ENCODE results near the gene SLX9.

Gene SLX9

GRCh38 chr21:44989537-44989886, 49.7 kb downstream of the SLX9 start:
- Mint-ChIP-seq H3K36me3 (ENCODE audit: low read depth) (no peaks in the 10 kb centered on the region), H3K4me3 (no peak overlapping the region), H3K27me3 (ENCODE audit: low read depth, poor library complexity) (peaks cover 4% of the 10 kb centered on the region), H3K4me1 (peaks cover 34% of the 10 kb centered on the region), H3K27ac (no peak overlapping the region), H3K9me3 (no peaks in the 10 kb centered on the region)
- no peak for DNase-seq
- no peak for TF ChIP-seq CTCF (IDR thresholded peaks at IDR 0.05)

GRCh38 chr21:44989943-44990780, 50.3 kb downstream of the SLX9 start:
- Mint-ChIP-seq H3K4me3 (no peak overlapping the region), H3K27me3 (ENCODE audit: low read depth, poor library complexity) (peaks cover 4% of the 10 kb centered on the region), H3K36me3 (ENCODE audit: low read depth) (no peaks in the 10 kb centered on the region), H3K27ac (no peak overlapping the region), H3K9me3 (no peaks in the 10 kb centered on the region), H3K4me1 (peaks cover 29% of the 10 kb centered on the region)
- DNase-seq, result no peak
- TF ChIP-seq CTCF (IDR thresholded peaks at IDR 0.05), result no peak

- Mint-ChIP-seq H3K36me3 (ENCODE audit: low read depth) (no peaks in the 10 kb centered on the region), H3K27me3 (ENCODE audit: low read depth, poor library complexity) (peaks cover 4% of the 10 kb centered on the region), H3K4me1 (peaks cover 29% of the 10 kb centered on the region), H3K9me3 (no peaks in the 10 kb centered on the region), H3K27ac (no peak overlapping the region), H3K4me3 (no peak overlapping the region)
- no peak for TF ChIP-seq CTCF (IDR thresholded peaks at IDR 0.05)
- DNase-seq, result no peak
Observed at GRCh38 chr21:44990921-44991320, 51.1 kb downstream of the SLX9 start.

- no peak overlapping the region for H3K4me3 Mint-ChIP-seq
- no peaks in the 10 kb centered on the region for H3K36me3 Mint-ChIP-seq (ENCODE audit: low read depth)
- H3K4me1 Mint-ChIP-seq, result peaks cover 29% of the 10 kb centered on the region
- no peak for DNase-seq
- H3K27me3 Mint-ChIP-seq (ENCODE audit: low read depth, poor library complexity), result peaks cover 4% of the 10 kb centered on the region
- no peak overlapping the region for H3K27ac Mint-ChIP-seq
- no peak for TF ChIP-seq CTCF (IDR thresholded peaks at IDR 0.05)
- H3K9me3 Mint-ChIP-seq, result no peaks in the 10 kb centered on the region
Observed at GRCh38 chr21:44991538-44992483, 52.0 kb downstream of the SLX9 start.

- DNase-seq, result no peak
- Mint-ChIP-seq H3K27me3 (ENCODE audit: low read depth, poor library complexity) (peaks cover 4% of the 10 kb centered on the region), H3K4me1 (peaks cover 29% of the 10 kb centered on the region), H3K4me3 (no peak overlapping the region), H3K27ac (no peak overlapping the region), H3K36me3 (ENCODE audit: low read depth) (no peaks in the 10 kb centered on the region), H3K9me3 (no peaks in the 10 kb centered on the region)
- TF ChIP-seq CTCF (IDR thresholded peaks at IDR 0.05), result no peak
Observed at GRCh38 chr21:44992608-44993031, 52.8 kb downstream of the SLX9 start.

Data from nephron progenitor cell (in vitro differentiated cells).